ENCODE measurements around the gene MMP24OS. TPM values are rescaled to one million over a fixed set of nuclear protein-coding genes. Genes with fewer than 3 reads are reported as not detected.

Gene MMP24OS
- total RNA-seq, 6 donors from 2014 or later = 27.8 to 145 (median 42.6) TPM

GRCh38 chr20:35238170-35238569, 39.8 kb downstream of the MMP24OS start:
- Histone ChIP-seq H3K27me3 (no peaks in the 10 kb centered on the region), H3K36me3 (peaks cover 0 to 10% (median 1%) of the 10 kb centered on the region in 4 donors), H3K4me3 (no peak overlapping the region), H3K9me3 (no peaks in the 10 kb centered on the region), H3K27ac (no peak overlapping the region), H3K4me1 (no peaks in the 10 kb centered on the region)
- WGBS, 2 donors = 62 to 69% methylated on average over 4 of the region's 4 CpGs
- ATAC-seq (ENCODE audit: low FRiP score in 2 of 2) = no peak
- no peak for TF ChIP-seq POLR2AphosphoS5 (IDR thresholded peaks at IDR 0.05)
- no peak for TF ChIP-seq CTCF (IDR thresholded peaks at IDR 0.05)
- no peak for TF ChIP-seq POLR2A (IDR thresholded peaks at IDR 0.05)
- TF ChIP-seq EP300 (IDR thresholded peaks at IDR 0.05) = no peak
- no peak for DNase-seq

GRCh38 chr20:35237486-35237885, 40.4 kb downstream of the MMP24OS start:
- DNase-seq = no peak
- Histone ChIP-seq H3K9me3 (no peaks in the 10 kb centered on the region), H3K4me3 (no peak overlapping the region), H3K36me3 (peaks cover 0 to 10% (median 1%) of the 10 kb centered on the region in 4 donors), H3K27me3 (no peaks in the 10 kb centered on the region), H3K27ac (no peak overlapping the region), H3K4me1 (no peaks in the 10 kb centered on the region)
- TF ChIP-seq EP300 (IDR thresholded peaks at IDR 0.05) (no peak), POLR2A (IDR thresholded peaks at IDR 0.05) (no peak), CTCF (IDR thresholded peaks at IDR 0.05) (no peak), POLR2AphosphoS5 (IDR thresholded peaks at IDR 0.05) (no peak)
- ATAC-seq (ENCODE audit: low FRiP score in 2 of 2) = no peak

GRCh38 chr20:35235881-35236280, 42.0 kb downstream of the MMP24OS start:
- TF ChIP-seq EP300 (IDR thresholded peaks at IDR 0.05) (peak in 1 of 4 donors; percentile 74), POLR2AphosphoS5 (IDR thresholded peaks at IDR 0.05) (peak; percentile 28 to 32), CTCF (IDR thresholded peaks at IDR 0.05) (no peak), POLR2A (IDR thresholded peaks at IDR 0.05) (no peak)
- Histone ChIP-seq H3K27me3 (no peaks in the 10 kb centered on the region), H3K36me3 (peaks cover 0 to 10% (median 1%) of the 10 kb centered on the region in 4 donors), H3K4me3 (no peak overlapping the region), H3K4me1 (no peaks in the 10 kb centered on the region), H3K27ac (peak overlapping the region in 2 of 4 donors; percentile 9 to 12), H3K9me3 (no peaks in the 10 kb centered on the region)
- DNase-seq = peak in 1 of 2 donors; percentile 71
- 70 to 84% methylated on average over 5 to 6 of the region's 6 CpGs for WGBS, 2 donors
- ATAC-seq (ENCODE audit: low FRiP score in 2 of 2) = peak; percentile 28 to 60

GRCh38 chr20:35232575-35232974, 45.3 kb downstream of the MMP24OS start:
- WGBS, 2 donors = 72 to 93% methylated on average over 2 of the region's 2 CpGs
- Histone ChIP-seq H3K27me3 (peaks cover 0 to 2% (median 0%) of the 10 kb centered on the region in 4 donors), H3K4me1 (peaks cover 0 to under 1% (median under 1%) of the 10 kb centered on the region in 4 donors), H3K4me3 (no peak overlapping the region), H3K36me3 (peaks cover 0 to 10% (median 1%) of the 10 kb centered on the region in 4 donors), H3K9me3 (no peaks in the 10 kb centered on the region), H3K27ac (no peak overlapping the region)
- TF ChIP-seq POLR2A (IDR thresholded peaks at IDR 0.05) (no peak), EP300 (IDR thresholded peaks at IDR 0.05) (no peak), CTCF (IDR thresholded peaks at IDR 0.05) (no peak), POLR2AphosphoS5 (IDR thresholded peaks at IDR 0.05) (no peak)
- DNase-seq = peak in 1 of 2 donors; percentile 28
- no peak for ATAC-seq (ENCODE audit: low FRiP score in 2 of 2)
